Gastrocnemius medialis (tissue), 4 donors: ENCODE measurements around the gene CDC25C. TPM values are rescaled to one million over a fixed set of nuclear protein-coding genes. Genes with fewer than 3 reads are reported as not detected.

Experiments
- ATAC-seq, 2 donors: fragments of 150-250 bp; one replicate each; pipeline ENCODE4 v1.9.1; 2016
- DNase-seq, 2 donors: peaks; one replicate each; pipeline ENCODE4 v3.0.0-alpha.2; 2019
- H3K27ac ChIP-seq, 4 donors: fragments of 200-600 bp; sonication (generic); 1 replicate in 1 of 4; 2 replicates in 3 of 4; pipeline ENCODE4 v1.5.1; 2016 to 2018; ENCODE audit warnings: mild to moderate bottlenecking in 2 of 4, moderate library complexity in 1 of 4
- H3K27me3 ChIP-seq, 3 donors: fragments of 200-600 bp; sonication (generic) in 2 of 3; 1 replicate in 1 of 3; 2 replicates in 2 of 3; pipeline versions ENCODE4 v1.5.1 to v1.6.0; 2016 to 2019; ENCODE audit warnings: mild to moderate bottlenecking in 1 of 3, moderate library complexity in 1 of 3
- H3K36me3 ChIP-seq, 2 donors: fragments of 200-600 bp; sonication (generic) in 1 of 2; one replicate each; pipeline ENCODE4 v1.5.1; 2017 to 2018
- H3K4me1 ChIP-seq, 2 donors: fragments of 200-600 bp; sonication (generic) in 1 of 2; one replicate each; pipeline ENCODE4 v1.5.1; 2016 to 2017; ENCODE audit warnings: mild to moderate bottlenecking in 2 of 2
- H3K4me3 ChIP-seq, 4 donors: fragments of 200-600 bp; sonication (generic) in 3 of 4; 1 replicate in 1 of 4; 2 replicates in 3 of 4; pipeline ENCODE4 v1.5.1; 2016 to 2019; ENCODE audit warnings: mild to moderate bottlenecking in 2 of 4
- H3K9me3 ChIP-seq, 3 donors: fragments of 200-600 bp; sonication (generic) in 2 of 3; 1 replicate in 1 of 3; 2 replicates in 2 of 3; pipeline ENCODE4 v1.5.1; 2016 to 2019
- CTCF ChIP-seq, 5 experiments: fragments of 450-650 bp in 3 of 5; fragments of 200-600 bp in 2 of 5; sonication (generic) in 2 of 5; IDR thresholded peaks in 4 of 5; conservative IDR thresholded peaks in 1 of 5; 1 replicate in 4 of 5; 2 replicates in 1 of 5; pipeline ENCODE4 v1.5.1; 2016 to 2019; ENCODE audit warnings: antibody characterized with exemption in 5 of 5, mild to moderate bottlenecking in 3 of 5, moderate library complexity in 3 of 5
- POLR2A ChIP-seq, 2 donors: fragments of 450-650 bp; IDR thresholded peaks; one replicate each; pipeline ENCODE4 v1.6.1; 2017; ENCODE audit warnings: antibody characterized with exemption in 2 of 2, mild to moderate bottlenecking in 2 of 2, moderate library complexity in 2 of 2
- in situ Hi-C, 4 donors: fragments of 200-750 bp; cut with MboI; loops; one replicate each; pipeline versions ENCODE4 v1.15.0 to v1.8.0; 2017; ENCODE audit warnings: low sequenced_read_pairs in 4 of 4
- intact Hi-C: fragments of 100-400 bp; cut with DNase I; formaldehyde crosslinking; loops from one replicate; pipeline ENCODE4 v1.15.1; 2023; ENCODE audit warnings: low total_unique reads
- total RNA-seq, 4 donors: library from RNA; depleted of rRNA; stranded (reverse); fragments of >200 nt; gene quantifications; one replicate each; pipeline versions ENCODE4 v1.1.0 to v1.2.3, GENCODE V29; 2016

Gene CDC25C
- total RNA-seq, result not detected

- intact Hi-C loops, result loop anchor here (10.0 kb wide), 2 partner anchors 297 to 707 kb away; partner anchors contain the start of gene FAM13B
- H3K27me3 ChIP-seq, result no peaks in the 10 kb centered on the region
- no peaks in the 10 kb centered on the region for H3K9me3 ChIP-seq
- DNase-seq, result peak; percentile 98 to 99
- H3K4me3 ChIP-seq, result peak within 1 kb of the TSS; percentile 57 to 70 (median 60)
- H3K27ac ChIP-seq, result peak within 1 kb of the TSS; percentile 38 to 63 (median 58)
- no peaks in the 10 kb centered on the region for H3K36me3 ChIP-seq
- in situ Hi-C loops, result loop anchor here in 1 of 4 donors (10.0 kb wide), 1 partner anchor 117 kb away; the partner anchor contains the start of gene CDC23
- ATAC-seq, result peak; percentile 99 to 100
- TF ChIP-seq CTCF (IDR thresholded peaks at IDR 0.05 in 4 of 5, conservative IDR thresholded peaks at IDR 0.05 in 1 of 5), result no peak
- TF ChIP-seq POLR2A (IDR thresholded peaks at IDR 0.05), result no peak
- peaks cover 10 to 13% of the 10 kb centered on the region in 2 donors for H3K4me1 ChIP-seq
Measured at GRCh38 chr5:138331449-138332368, at the start of gene CDC25C. CDC25C (minus strand) TSS chr5:138331804; CDS start chr5:138331180, 624 bp downstream.

- no peak for DNase-seq
- H3K36me3 ChIP-seq, result peaks cover 0 to 34% of the 10 kb centered on the region in 2 donors
- TF ChIP-seq CTCF (IDR thresholded peaks at IDR 0.05 in 4 of 5, conservative IDR thresholded peaks at IDR 0.05 in 1 of 5), result no peak
- no peak for TF ChIP-seq POLR2A (IDR thresholded peaks at IDR 0.05)
- H3K4me3 ChIP-seq, result no peak overlapping the region
- H3K27me3 ChIP-seq, result no peaks in the 10 kb centered on the region
- ATAC-seq, result no peak
- peak overlapping the region in 3 of 4 donors; percentile 2 to 76 (median 4) for H3K27ac ChIP-seq
- peaks cover 46 to 54% of the 10 kb centered on the region in 2 donors for H3K4me1 ChIP-seq
- in situ Hi-C loops, result no loop called here
- no peaks in the 10 kb centered on the region for H3K9me3 ChIP-seq
- intact Hi-C loops, result no loop called here
Measured at GRCh38 chr5:138372653-138373052, 41.0 kb upstream of the CDC25C start.

GRCh38 chr5:138372225-138372624, 40.6 kb upstream of the CDC25C start:
- no peak overlapping the region for H3K4me3 ChIP-seq
- no peaks in the 10 kb centered on the region for H3K27me3 ChIP-seq
- no peaks in the 10 kb centered on the region for H3K9me3 ChIP-seq
- intact Hi-C loops, result no loop called here
- DNase-seq, result no peak
- no peak for TF ChIP-seq CTCF (IDR thresholded peaks at IDR 0.05 in 4 of 5, conservative IDR thresholded peaks at IDR 0.05 in 1 of 5)
- peaks cover 50 to 58% of the 10 kb centered on the region in 2 donors for H3K4me1 ChIP-seq
- in situ Hi-C loops, result no loop called here
- ATAC-seq, result no peak
- H3K27ac ChIP-seq, result peak overlapping the region in 3 of 4 donors; percentile 2 to 76 (median 4)
- peaks cover 0 to 30% of the 10 kb centered on the region in 2 donors for H3K36me3 ChIP-seq

- TF ChIP-seq CTCF (IDR thresholded peaks at IDR 0.05 in 4 of 5, conservative IDR thresholded peaks at IDR 0.05 in 1 of 5), result no peak
- no peak for TF ChIP-seq POLR2A (IDR thresholded peaks at IDR 0.05)
- intact Hi-C loops, result no loop called here
Measured at GRCh38 chr5:138371454-138371853, 39.9 kb upstream of the CDC25C start.

More at GRCh38 chr5:138371454-138371853, 39.9 kb upstream of the CDC25C start:
- Histone ChIP-seq H3K4me1 (peaks cover 58 to 66% of the 10 kb centered on the region in 2 donors), H3K27ac (peak overlapping the region; percentile 61 to 76 (median 74)), H3K36me3 (peaks cover 0 to 28% of the 10 kb centered on the region in 2 donors), H3K4me3 (no peak overlapping the region), H3K27me3 (no peaks in the 10 kb centered on the region), H3K9me3 (no peaks in the 10 kb centered on the region)
- in situ Hi-C loops, result no loop called here
- DNase-seq (no peak), ATAC-seq (no peak)
